ENCODE results near the gene CCDC74B. TPM values are rescaled to one million over a fixed set of nuclear protein-coding genes. Genes with fewer than 3 reads are reported as not detected.
"Not testable (repeated sequence)": the region's sequence is repeated elsewhere in the genome, so short reads cannot be mapped to it uniquely, and the experiment has no call there.

The CCDC74B gene
- total RNA-seq, 1 donor from 2014 or later: 0.79 TPM

GRCh38 chr2:130136546-130136945, 8.4 kb downstream of the CCDC74B start:
- not testable (repeated sequence) for H3K36me3 ChIP-seq (ENCODE audit: control insufficient read depth, insufficient read depth, low read length); FAIRE-seq; H3K4me3 ChIP-seq (ENCODE audit: low read depth, low read length); DNase-seq (ENCODE audit: low read depth); H3K27me3 ChIP-seq (ENCODE audit: control insufficient read depth, insufficient read depth, low read length)

GRCh38 chr2:130135692-130136541, 9.0 kb downstream of the CCDC74B start:
- FAIRE-seq (no peak), DNase-seq (ENCODE audit: low read depth) (no peak)
- H3K27me3 ChIP-seq (ENCODE audit: control insufficient read depth, insufficient read depth, low read length): no peaks in the 10 kb centered on the region
- no peak for TF ChIP-seq CTCF (IDR thresholded peaks at IDR 0.05; ENCODE audit: insufficient read depth, low read length, severe bottlenecking)
- H3K36me3 ChIP-seq (ENCODE audit: control insufficient read depth, insufficient read depth, low read length): no peaks in the 10 kb centered on the region
- no peak overlapping the region for H3K4me3 ChIP-seq (ENCODE audit: low read depth, low read length)

GRCh38 chr2:130129120-130129829, 15.6 kb downstream of the CCDC74B start, which contains the start of gene POTEF:
Gene POTEF, minus strand, starts transcription at chr2:130129222. Its CDS starts 8,707 bp downstream, at chr2:130120515.
- H3K27me3 ChIP-seq (ENCODE audit: control insufficient read depth, insufficient read depth, low read length); FAIRE-seq; DNase-seq (ENCODE audit: low read depth): not testable (repeated sequence)

GRCh38 chr2:130128464-130128863, 16.4 kb downstream of the CCDC74B start:
- not testable (repeated sequence) for DNase-seq (ENCODE audit: low read depth); FAIRE-seq; H3K36me3 ChIP-seq (ENCODE audit: control insufficient read depth, insufficient read depth, low read length); H3K27me3 ChIP-seq (ENCODE audit: control insufficient read depth, insufficient read depth, low read length); H3K4me3 ChIP-seq (ENCODE audit: low read depth, low read length)

More at GRCh38 chr2:130129120-130129829, 15.6 kb downstream of the CCDC74B start, which contains the start of gene POTEF:
- H3K4me3 ChIP-seq (ENCODE audit: low read depth, low read length); H3K36me3 ChIP-seq (ENCODE audit: control insufficient read depth, insufficient read depth, low read length): not testable (repeated sequence)

- H3K27me3 ChIP-seq (ENCODE audit: control insufficient read depth, insufficient read depth, low read length); FAIRE-seq; DNase-seq (ENCODE audit: low read depth); H3K4me3 ChIP-seq (ENCODE audit: low read depth, low read length); H3K36me3 ChIP-seq (ENCODE audit: control insufficient read depth, insufficient read depth, low read length): not testable (repeated sequence)
These were observed 17.2 kb downstream of the CCDC74B start for GRCh38 chr2:130127726-130128125.

GRCh38 chr2:130120924-130121323, 24.0 kb downstream of the CCDC74B start:
- not testable (repeated sequence) for FAIRE-seq; DNase-seq (ENCODE audit: low read depth); H3K4me3 ChIP-seq (ENCODE audit: low read depth, low read length); H3K27me3 ChIP-seq (ENCODE audit: control insufficient read depth, insufficient read depth, low read length); H3K36me3 ChIP-seq (ENCODE audit: control insufficient read depth, insufficient read depth, low read length)

GRCh38 chr2:130102597-130103363, 42.1 kb downstream of the CCDC74B start:
- H3K27me3 ChIP-seq (ENCODE audit: control insufficient read depth, insufficient read depth, low read length); DNase-seq (ENCODE audit: low read depth); FAIRE-seq; H3K36me3 ChIP-seq (ENCODE audit: control insufficient read depth, insufficient read depth, low read length); H3K4me3 ChIP-seq (ENCODE audit: low read depth, low read length): not testable (repeated sequence)

Other genes starting within 250 kb of the CCDC74B start
- under 0.01 TPM in 1 of 2 replicates, not detected in the other for gene RAB6C, start 165.4 kb downstream of the CCDC74B start, total RNA-seq
- gene POTEF, start 15.9 kb downstream of the CCDC74B start, total RNA-seq: not detected in 2 replicates
- 9.5 TPM in 2 replicates for gene SMPD4, start 36.5 kb upstream of the CCDC74B start, total RNA-seq
- gene MZT2B, start 37.1 kb upstream of the CCDC74B start, total RNA-seq: 146 and 217 TPM in 2 replicates
- not detected in 2 replicates for gene TUBA3E, start 53.3 kb upstream of the CCDC74B start, total RNA-seq
- 145 and 173 TPM in 2 replicates for gene IMP4, start 197.8 kb upstream of the CCDC74B start, total RNA-seq
- 12.7 and 14.5 TPM in 2 replicates for gene PTPN18, start 210.9 kb upstream of the CCDC74B start, total RNA-seq